DND-41 (cell line): ENCODE results near the gene C5AR1.
"Not testable (repeated sequence)": the region's sequence is repeated elsewhere in the genome, so short reads cannot be mapped to it uniquely, and the experiment has no call there.

Source experiments
- ATAC-seq: fragments of 200-7000 bp; cut with Tn5 transposase; 3 replicates; pipeline ENCODE4 v1.9.1; 2021; ENCODE audit warnings: low read depth; ENCODE audit not compliant: insufficient read depth
- DNase-seq: peaks from one replicate; pipeline ENCODE4 v3.0.0-alpha.2; 2020
- H2AFZ ChIP-seq: 2 replicates; pipeline ENCODE4 v1.6.0; 2012; ENCODE audit warnings: low read depth, low read length
- H3K27ac ChIP-seq: 2 replicates; pipeline ENCODE4 v1.5.1; 2012; ENCODE audit warnings: low read length, inconsistent platforms
- H3K27me3 ChIP-seq: fragments of 200-600 bp; sonication (generic); 2 replicates; pipeline ENCODE4 v1.6.0; 2012; ENCODE audit warnings: low read length, mild to moderate bottlenecking, inconsistent platforms; ENCODE audit not compliant: insufficient read depth, poor library complexity
- H3K36me3 ChIP-seq: 2 replicates; pipeline ENCODE4 v1.5.1; 2012; ENCODE audit warnings: low read length, inconsistent platforms; ENCODE audit not compliant: insufficient read depth
- H3K4me1 ChIP-seq: 2 replicates; pipeline ENCODE4 v1.5.1; 2012; ENCODE audit warnings: mild to moderate bottlenecking, low read length; ENCODE audit not compliant: insufficient read depth
- H3K4me2 ChIP-seq: 2 replicates; pipeline ENCODE4 v1.6.0; 2012; ENCODE audit warnings: mild to moderate bottlenecking, moderate library complexity, low read length, inconsistent platforms; ENCODE audit not compliant: insufficient read depth
- H3K4me3 ChIP-seq, 2 experiments: fragments of 200-600 bp in 1 of 2; shearing (Covaris generic) in 1 of 2; 2 replicates each; pipeline ENCODE4 v1.5.1; 2012 to 2016; ENCODE audit warnings: inconsistent platforms in 2 of 2, low read length in 2 of 2, mild to moderate bottlenecking in 2 of 2, low read depth in 1 of 2, moderate library complexity in 1 of 2
- H3K79me2 ChIP-seq: 2 replicates; pipeline ENCODE4 v1.6.0; 2012; ENCODE audit warnings: low read length, inconsistent platforms; ENCODE audit not compliant: insufficient read depth
- H3K9ac ChIP-seq: 2 replicates; pipeline ENCODE4 v1.6.0; 2012; ENCODE audit warnings: low read depth, mild to moderate bottlenecking, inconsistent platforms, low read length, moderate library complexity
- H3K9me3 ChIP-seq: 2 replicates; pipeline ENCODE4 v1.5.1; 2012; ENCODE audit warnings: low read length, moderate library complexity, mild to moderate bottlenecking, inconsistent platforms; ENCODE audit not compliant: insufficient read depth, severe bottlenecking
- H4K20me1 ChIP-seq: 2 replicates; pipeline ENCODE4 v1.6.0; 2012; ENCODE audit warnings: low read length; ENCODE audit not compliant: insufficient read depth
- EZH2 ChIP-seq: IDR thresholded peaks from 3 replicates; pipeline ENCODE4 v1.6.1; 2012; ENCODE audit warnings: borderline replicate concordance, low read depth, mild to moderate bottlenecking, moderate library complexity, low read length, inconsistent platforms; ENCODE audit not compliant: severe bottlenecking
- TF ChIP-seq, protein P1 (sequence below): IDR thresholded peaks from 2 replicates; pipeline ENCODE4 v1.5.1; 2012; ENCODE audit warnings: borderline replicate concordance, low read length, moderate library complexity, mild to moderate bottlenecking; ENCODE audit not compliant: poor library complexity, severe bottlenecking; ENCODE audit errors: extremely low read depth

Gene C5AR1

DNA sequence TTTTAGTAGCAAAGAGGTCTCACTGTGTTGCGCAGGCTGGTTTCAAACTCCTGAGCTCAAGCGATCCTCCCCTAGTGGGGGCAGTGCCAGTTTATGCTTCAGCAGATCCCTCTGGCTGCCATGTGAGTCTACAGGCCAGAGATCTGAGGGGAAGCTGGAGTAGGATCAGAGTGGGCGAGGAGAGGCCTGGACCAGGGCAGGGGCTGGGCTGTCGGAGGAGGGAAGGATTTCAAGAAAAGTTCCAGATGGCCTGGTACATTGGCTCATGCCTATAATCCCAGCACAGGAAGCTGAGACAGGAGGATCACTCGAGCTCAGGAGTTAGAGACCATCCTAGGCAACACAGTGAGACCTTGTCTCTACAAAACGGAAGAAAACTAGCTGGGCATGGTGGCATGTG lies 49.3 kb downstream of the C5AR1 start:
- H2AFZ ChIP-seq = no peak overlapping the region
- no peak overlapping the region for H3K4me3 ChIP-seq
- H3K27ac ChIP-seq = no peak overlapping the region
- H3K36me3 ChIP-seq = peaks cover 97% of the 10 kb centered on the region
- no peaks in the 10 kb centered on the region for H3K4me1 ChIP-seq
- H3K4me2 ChIP-seq = no peak overlapping the region
- peaks cover 10% of the 10 kb centered on the region; the same call in 1 of the 2 replicates for H3K79me2 ChIP-seq
- no peak for TF ChIP-seq EZH2
- TF ChIP-seq, protein P1, sequence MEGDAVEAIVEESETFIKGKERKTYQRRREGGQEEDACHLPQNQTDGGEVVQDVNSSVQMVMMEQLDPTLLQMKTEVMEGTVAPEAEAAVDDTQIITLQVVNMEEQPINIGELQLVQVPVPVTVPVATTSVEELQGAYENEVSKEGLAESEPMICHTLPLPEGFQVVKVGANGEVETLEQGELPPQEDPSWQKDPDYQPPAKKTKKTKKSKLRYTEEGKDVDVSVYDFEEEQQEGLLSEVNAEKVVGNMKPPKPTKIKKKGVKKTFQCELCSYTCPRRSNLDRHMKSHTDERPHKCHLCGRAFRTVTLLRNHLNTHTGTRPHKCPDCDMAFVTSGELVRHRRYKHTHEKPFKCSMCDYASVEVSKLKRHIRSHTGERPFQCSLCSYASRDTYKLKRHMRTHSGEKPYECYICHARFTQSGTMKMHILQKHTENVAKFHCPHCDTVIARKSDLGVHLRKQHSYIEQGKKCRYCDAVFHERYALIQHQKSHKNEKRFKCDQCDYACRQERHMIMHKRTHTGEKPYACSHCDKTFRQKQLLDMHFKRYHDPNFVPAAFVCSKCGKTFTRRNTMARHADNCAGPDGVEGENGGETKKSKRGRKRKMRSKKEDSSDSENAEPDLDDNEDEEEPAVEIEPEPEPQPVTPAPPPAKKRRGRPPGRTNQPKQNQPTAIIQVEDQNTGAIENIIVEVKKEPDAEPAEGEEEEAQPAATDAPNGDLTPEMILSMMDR = no peak
- no peaks in the 10 kb centered on the region for H3K9me3 ChIP-seq
- DNase-seq (no peak), ATAC-seq (no peak)
- H3K27me3 ChIP-seq = no peaks in the 10 kb centered on the region
- peaks cover 12% of the 10 kb centered on the region for H4K20me1 ChIP-seq
- H3K9ac ChIP-seq = no peak overlapping the region

DNA sequence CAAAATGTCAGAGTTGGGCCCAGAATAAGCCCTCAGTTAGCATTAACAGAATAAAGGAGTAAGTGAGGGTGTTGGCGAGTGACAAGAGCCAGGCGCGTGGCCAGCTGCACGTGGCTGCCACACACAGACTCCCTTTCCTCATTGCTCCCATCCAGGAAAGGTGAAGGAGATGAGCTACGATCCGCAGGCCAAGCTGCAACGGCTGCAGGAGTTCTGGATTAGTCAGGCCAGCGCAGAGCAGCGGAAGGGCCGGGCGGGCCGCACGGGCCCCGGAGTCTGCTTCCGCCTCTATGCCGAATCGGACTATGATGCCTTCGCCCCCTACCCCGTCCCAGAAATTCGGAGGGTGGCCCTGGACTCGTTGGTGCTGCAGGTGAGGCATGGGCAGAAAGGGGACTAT lies 52.7 kb downstream of the C5AR1 start:
- no peaks in the 10 kb centered on the region for H3K4me1 ChIP-seq
- H3K27ac ChIP-seq = no peak overlapping the region
- ATAC-seq (no peak), DNase-seq (no peak)
- H4K20me1 ChIP-seq = peaks cover 12% of the 10 kb centered on the region
- H3K4me2 ChIP-seq = no peak overlapping the region
- TF ChIP-seq, protein P1 = no peak
- no peak for TF ChIP-seq EZH2
- H3K27me3 ChIP-seq = no peaks in the 10 kb centered on the region
- peaks cover 87% of the 10 kb centered on the region for H3K36me3 ChIP-seq
- H3K79me2 ChIP-seq = peaks cover 4% of the 10 kb centered on the region; the same call in 1 of the 2 replicates
- H3K9ac ChIP-seq = no peak overlapping the region
- no peaks in the 10 kb centered on the region for H3K9me3 ChIP-seq
- H2AFZ ChIP-seq = no peak overlapping the region
- H3K4me3 ChIP-seq = no peak overlapping the region

DNA sequence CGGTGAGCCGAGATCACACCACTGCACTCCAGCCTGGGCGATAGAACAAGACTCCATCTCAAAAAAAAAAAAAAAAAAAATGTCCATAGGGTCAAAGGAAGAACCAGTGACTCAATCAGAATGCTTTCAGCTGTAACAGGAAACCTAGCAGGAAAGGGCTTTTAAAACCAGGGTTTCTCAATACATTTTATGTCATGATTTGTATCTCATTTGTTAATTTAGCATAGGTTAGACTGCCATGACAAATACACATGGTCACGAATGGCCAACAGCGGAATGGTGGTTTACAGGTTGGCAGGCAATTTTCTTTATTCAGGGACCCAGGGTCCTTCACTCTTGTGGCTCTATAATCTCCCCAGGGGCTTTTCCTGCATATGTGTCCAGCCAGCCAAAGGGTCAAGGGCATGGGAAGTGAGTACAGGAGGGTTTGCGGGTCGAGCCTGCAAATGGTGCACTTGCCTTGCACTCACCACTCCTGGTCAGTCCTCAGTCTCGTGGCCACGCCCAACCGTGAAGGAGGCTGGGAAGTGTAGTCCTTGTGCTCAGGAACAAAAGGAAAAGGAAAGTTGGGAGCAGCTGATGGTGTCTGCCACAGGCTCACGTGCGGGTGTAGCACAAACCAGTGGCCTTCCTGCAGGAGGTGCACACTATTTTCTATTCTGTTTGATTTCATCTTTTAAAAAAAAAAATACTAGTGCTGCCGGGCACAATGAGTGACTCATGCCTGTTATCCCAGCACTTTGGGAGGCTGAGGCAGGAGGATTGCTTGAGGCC lies 54.3 kb downstream of the C5AR1 start:
- Histone ChIP-seq H3K9ac (no peak overlapping the region), H3K4me3 (no peak overlapping the region), H3K36me3 (peaks cover 76% of the 10 kb centered on the region), H3K27me3 (no peaks in the 10 kb centered on the region), H3K9me3 (no peaks in the 10 kb centered on the region), H3K4me2 (no peak overlapping the region), H4K20me1 (peaks cover 7% of the 10 kb centered on the region), H3K79me2 (peaks cover 2% of the 10 kb centered on the region; the same call in 1 of the 2 replicates), H2AFZ (no peak overlapping the region), H3K4me1 (no peaks in the 10 kb centered on the region), H3K27ac (no peak overlapping the region)
- DNase-seq (no peak), ATAC-seq (no peak)
- TF ChIP-seq, protein P1 = no peak
- TF ChIP-seq EZH2 = no peak

DNA sequence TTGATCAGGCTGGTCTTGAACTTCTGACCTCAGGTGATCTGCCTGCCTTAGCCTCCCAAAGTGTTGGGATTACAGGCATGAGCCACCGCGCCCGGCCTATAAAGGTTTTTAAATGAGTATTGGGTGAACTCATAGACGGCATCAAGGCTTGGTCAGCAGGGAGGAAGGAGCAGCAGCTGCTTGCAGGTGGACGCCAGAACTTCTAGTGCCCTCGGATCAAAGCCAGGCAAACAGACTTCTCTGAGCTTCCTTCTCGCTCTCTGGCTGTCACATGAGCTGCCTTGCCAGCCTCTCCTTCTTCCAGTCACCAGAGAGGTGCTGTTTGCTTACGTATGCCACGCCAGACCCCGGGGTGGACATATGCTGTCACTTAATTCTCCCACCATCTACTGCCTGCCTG lies 55.8 kb downstream of the C5AR1 start:
- not testable (repeated sequence) for H3K4me2 ChIP-seq, H4K20me1 ChIP-seq, H3K27me3 ChIP-seq, H3K4me1 ChIP-seq, H3K79me2 ChIP-seq, H3K4me3 ChIP-seq, ATAC-seq, H3K27ac ChIP-seq, DNase-seq, H2AFZ ChIP-seq, H3K9me3 ChIP-seq, H3K9ac ChIP-seq
- peaks cover 77% of the 10 kb centered on the region for H3K36me3 ChIP-seq
